IPS-15b (cell line): ENCODE results near the gene ZNF740.

Experiments
- H3K27me3 ChIP-seq: one replicate; pipeline ENCODE4 v1.6.1; 2013; ENCODE audit warnings: low read length; ENCODE audit not compliant: control insufficient read depth, insufficient read depth
- H3K36me3 ChIP-seq: one replicate; pipeline ENCODE4 v1.6.1; 2013; ENCODE audit warnings: low read length; ENCODE audit not compliant: control insufficient read depth, insufficient read depth
- H3K4me1 ChIP-seq: one replicate; pipeline ENCODE4 v1.6.1; 2013; ENCODE audit warnings: mild to moderate bottlenecking, low read length; ENCODE audit not compliant: control insufficient read depth, insufficient read depth
- H3K4me3 ChIP-seq: one replicate; pipeline ENCODE4 v1.5.1; 2013; ENCODE audit warnings: low read depth, low read length
- H3K9ac ChIP-seq: one replicate; pipeline ENCODE4 v1.6.1; 2013; ENCODE audit warnings: low read depth, mild to moderate bottlenecking, low read length
- H3K9me3 ChIP-seq: one replicate; pipeline ENCODE4 v1.6.1; 2013; ENCODE audit warnings: mild to moderate bottlenecking, low read length; ENCODE audit not compliant: control insufficient read depth, insufficient read depth

The ZNF740 gene

DNA sequence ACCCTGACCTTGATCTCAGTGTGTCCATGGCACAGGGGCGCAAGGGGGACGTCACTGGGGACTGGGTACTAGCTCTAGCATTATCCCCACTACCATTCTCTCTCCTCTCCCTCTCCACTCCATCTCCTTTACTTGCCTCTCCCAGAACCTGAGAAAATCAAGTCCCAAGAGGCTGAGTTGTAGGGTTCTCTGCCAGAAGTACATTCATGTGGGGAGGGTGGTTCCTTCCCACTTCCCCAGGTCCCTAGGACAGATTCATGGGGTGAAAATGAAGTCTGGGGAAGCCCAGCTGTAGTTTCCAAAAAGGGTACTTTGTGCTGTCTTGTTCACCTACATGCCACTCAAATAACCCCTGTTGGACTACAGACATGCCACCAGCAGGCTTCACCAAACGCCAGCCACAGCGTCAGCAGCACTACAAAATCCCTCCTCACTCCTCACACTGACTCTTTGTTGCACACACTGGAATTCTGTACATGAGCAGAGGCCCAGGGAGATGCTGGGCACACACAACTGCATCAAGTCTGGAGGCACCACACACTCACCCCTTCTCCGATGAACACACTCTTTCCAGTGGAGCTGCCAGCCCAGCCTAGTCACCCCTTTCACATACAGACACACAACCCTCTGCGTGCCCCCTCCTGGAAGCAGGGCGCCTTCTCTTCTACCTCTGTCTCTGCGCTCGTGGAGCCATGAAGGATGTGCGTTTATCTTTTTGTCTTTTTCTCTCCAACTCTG is 44.5 kb downstream of the ZNF740 start:
- Histone ChIP-seq H3K9ac (no peak overlapping the region), H3K27me3 (no peaks in the 10 kb centered on the region), H3K4me3 (no peak overlapping the region)

DNA sequence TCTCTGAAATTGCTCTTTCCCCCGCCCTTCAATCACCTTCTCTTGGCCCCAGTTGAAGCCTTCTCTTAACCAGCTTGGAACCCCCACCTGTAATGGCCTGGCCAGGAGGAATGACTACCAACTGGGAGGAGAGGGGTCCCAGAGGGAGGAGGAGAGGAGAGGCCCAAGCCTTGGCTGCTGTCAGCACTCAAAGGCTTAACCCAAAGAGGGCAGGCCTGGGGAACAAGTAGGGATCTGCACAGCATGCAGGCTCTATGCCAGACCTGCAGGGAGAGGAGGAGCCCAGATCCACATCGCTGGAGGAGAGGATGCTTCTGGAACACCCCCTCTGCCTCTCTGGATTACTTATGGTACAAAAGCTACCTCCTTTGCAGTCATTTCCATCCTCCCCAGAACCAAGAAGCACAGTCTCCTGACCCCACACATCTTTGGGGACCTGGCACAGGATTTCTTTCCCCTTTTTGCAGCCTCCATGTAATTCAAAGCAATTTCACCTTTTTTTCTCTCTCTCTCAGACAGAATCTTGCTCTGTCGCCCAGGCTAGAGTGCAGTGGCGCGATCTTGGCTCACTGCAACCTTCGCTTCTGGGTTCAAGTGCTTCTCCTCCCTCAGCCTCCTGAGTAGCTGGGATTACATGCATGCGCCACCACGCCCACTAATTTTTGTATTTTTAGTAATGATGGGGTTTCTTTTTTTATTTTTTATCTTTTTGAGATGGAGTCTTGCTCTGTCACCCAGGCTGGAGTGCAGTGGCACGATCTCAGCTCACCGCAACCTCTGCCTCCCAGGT is 45.3 kb downstream of the ZNF740 start:
- Histone ChIP-seq H3K4me1 (peaks cover 29% of the 10 kb centered on the region), H3K4me3 (no peak overlapping the region), H3K9ac (no peak overlapping the region), H3K9me3 (no peaks in the 10 kb centered on the region), H3K27me3 (no peaks in the 10 kb centered on the region), H3K36me3 (peaks cover 6% of the 10 kb centered on the region)

More for the DNA sequence above, 44.5 kb downstream of the ZNF740 start:
- Histone ChIP-seq H3K4me1 (peaks cover 29% of the 10 kb centered on the region), H3K9me3 (no peaks in the 10 kb centered on the region), H3K36me3 (peaks cover 6% of the 10 kb centered on the region)

DNA sequence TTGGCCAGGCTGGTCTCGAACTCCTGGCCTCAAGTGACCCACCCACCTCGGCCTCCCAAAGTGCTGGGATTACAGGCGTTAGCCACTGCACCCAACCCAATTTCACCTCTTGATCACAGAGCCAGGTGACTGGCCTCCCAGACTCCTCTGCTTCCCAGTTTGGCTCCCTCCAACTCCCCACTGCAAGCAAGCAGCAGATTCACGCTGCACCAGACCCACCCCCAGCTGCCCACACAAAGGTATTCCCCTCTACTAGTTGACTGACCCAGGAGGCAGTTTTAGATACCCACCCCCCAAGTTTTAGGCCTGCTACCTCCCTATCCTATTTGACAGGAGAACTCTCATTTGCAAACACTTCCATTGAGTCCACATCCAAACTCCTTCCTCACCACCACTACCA is 46.3 kb downstream of the ZNF740 start:
- H3K4me1 ChIP-seq: peaks cover 29% of the 10 kb centered on the region
- H3K9me3 ChIP-seq: no peaks in the 10 kb centered on the region

DNA sequence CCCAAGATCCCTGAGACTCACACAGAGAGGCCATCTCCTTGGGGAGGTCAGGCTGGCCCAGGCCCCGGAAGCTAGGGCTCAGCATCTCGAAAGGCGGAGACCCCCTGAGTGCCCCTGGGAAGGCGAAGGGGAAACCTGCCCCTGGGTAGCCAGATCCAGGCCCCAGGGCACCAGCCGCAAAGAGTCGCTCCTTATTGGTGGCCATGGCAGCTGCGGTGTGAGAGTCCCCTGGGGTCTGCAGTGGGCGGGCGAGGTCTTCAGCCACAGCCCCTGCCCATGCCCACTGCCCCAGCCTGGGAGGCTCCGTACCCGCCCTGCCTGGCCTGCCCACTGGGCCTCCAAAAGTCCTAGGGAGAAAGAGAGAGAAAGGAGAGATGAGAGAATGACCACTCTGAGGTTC is 46.8 kb downstream of the ZNF740 start:
- Histone ChIP-seq H3K4me1 (peaks cover 26% of the 10 kb centered on the region), H3K27me3 (peaks cover 4% of the 10 kb centered on the region)

More for the DNA sequence above, 46.3 kb downstream of the ZNF740 start:
- no peak overlapping the region for H3K9ac ChIP-seq
- peaks cover 6% of the 10 kb centered on the region for H3K36me3 ChIP-seq
- peaks cover 4% of the 10 kb centered on the region for H3K27me3 ChIP-seq
- no peak overlapping the region for H3K4me3 ChIP-seq

DNA sequence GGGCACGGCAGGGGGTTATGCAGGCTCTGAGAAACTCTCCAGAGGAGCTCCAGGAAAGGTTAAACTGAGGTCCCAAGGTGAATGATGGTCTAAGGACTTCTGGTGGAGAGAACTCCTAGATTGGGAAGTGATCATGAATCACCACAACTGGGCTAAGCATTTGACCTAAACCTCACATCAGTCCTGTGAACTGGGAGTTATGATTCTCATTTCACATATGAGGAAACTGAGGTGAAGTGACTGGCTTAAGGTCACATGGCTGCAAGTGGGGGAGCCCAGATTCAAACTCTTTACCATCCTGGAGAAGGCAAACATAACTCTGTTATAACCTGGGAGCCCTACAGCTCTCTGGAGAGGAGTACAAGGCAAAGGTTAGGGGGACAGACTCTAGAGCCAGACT is 47.3 kb downstream of the ZNF740 start:
- Histone ChIP-seq H3K27me3 (peaks cover 4% of the 10 kb centered on the region), H3K9me3 (no peaks in the 10 kb centered on the region), H3K9ac (no peak overlapping the region), H3K4me1 (peaks cover 26% of the 10 kb centered on the region), H3K36me3 (peaks cover 6% of the 10 kb centered on the region), H3K4me3 (no peak overlapping the region)

More for the DNA sequence above, 46.8 kb downstream of the ZNF740 start:
- Histone ChIP-seq H3K9ac (no peak overlapping the region), H3K36me3 (peaks cover 6% of the 10 kb centered on the region), H3K9me3 (no peaks in the 10 kb centered on the region), H3K4me3 (no peak overlapping the region)

DNA sequence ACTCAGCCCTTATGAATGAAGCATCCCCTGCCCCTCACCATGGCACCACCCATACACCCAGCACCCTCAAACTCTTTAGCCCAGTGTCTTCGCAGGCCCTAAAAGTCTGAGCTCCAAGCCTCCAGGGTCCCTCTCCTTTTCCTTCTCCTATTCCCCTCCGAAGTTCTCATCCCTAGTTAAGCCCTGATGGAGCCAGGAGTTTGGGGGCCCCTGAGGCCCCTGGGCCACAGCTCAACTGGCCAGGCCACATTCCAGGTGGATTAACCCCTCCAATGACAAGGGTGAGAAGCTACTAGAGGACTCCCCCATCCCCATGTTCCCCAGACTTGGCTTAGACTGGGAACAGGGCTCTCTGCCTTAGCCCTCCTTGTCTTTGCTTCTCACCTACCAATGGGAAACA is 48.9 kb downstream of the ZNF740 start:
- no peaks in the 10 kb centered on the region for H3K9me3 ChIP-seq
- no peak overlapping the region for H3K9ac ChIP-seq
- peaks cover 6% of the 10 kb centered on the region for H3K36me3 ChIP-seq
- H3K4me3 ChIP-seq: no peak overlapping the region
- peaks cover 26% of the 10 kb centered on the region for H3K4me1 ChIP-seq
- H3K27me3 ChIP-seq: peaks cover 4% of the 10 kb centered on the region

DNA sequence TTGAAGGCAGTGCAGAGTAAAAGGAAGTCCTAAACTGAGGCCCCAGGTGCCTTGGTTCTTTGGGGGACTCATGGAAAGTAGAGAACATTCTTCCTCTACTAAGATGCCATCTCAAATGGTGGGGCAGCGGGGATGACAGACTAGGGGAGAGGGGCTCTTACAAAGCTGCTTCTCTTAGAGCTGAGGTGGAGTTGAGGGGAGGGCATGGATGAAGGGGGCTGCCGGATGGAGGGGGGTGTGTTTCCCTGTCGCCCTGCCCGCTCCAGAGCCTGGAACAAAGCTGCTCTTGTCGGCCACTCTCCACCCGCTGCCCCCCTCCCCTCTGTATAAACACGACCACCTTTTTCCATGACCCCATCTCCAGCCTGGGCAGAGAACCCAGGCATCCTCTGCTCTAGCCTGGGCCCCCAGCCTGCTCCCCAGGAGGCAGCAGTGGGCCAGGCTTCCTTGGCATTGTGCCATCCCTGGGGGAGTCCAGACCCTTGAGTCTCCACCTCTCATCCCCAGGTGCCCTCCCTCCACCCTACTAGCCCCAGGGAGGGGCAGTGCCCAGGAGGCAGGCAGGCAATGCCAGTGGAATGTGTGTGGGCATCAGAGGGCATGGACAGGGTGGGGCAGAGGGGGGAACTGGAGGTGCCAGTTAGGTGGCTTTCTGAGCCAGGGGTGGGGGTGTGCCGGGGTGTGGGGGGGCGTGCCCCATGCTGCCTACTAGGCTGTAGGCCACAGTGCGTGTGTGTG is 49.8 kb downstream of the ZNF740 start:
- H3K36me3 ChIP-seq: peaks cover 6% of the 10 kb centered on the region
- H3K4me3 ChIP-seq: no peak overlapping the region
- peaks cover 24% of the 10 kb centered on the region for H3K4me1 ChIP-seq
- H3K27me3 ChIP-seq: peaks cover 4% of the 10 kb centered on the region
- no peaks in the 10 kb centered on the region for H3K9me3 ChIP-seq
- no peak overlapping the region for H3K9ac ChIP-seq

DNA sequence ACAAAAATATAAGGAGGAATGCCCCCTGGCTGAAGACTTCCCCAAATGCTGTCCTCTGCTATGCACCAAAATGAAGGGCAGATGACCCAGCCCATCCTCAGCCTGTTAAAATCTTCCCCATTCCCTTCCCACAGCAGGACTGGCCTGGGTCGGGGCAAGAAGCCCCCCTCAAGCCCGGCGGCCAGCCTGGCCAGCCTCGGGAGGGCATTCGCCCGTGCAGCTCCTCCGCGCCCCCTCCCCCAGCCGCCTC is 51.1 kb downstream of the ZNF740 start:
- H3K9me3 ChIP-seq: no peaks in the 10 kb centered on the region
- H3K4me1 ChIP-seq: peaks cover 34% of the 10 kb centered on the region
- peaks cover 4% of the 10 kb centered on the region for H3K27me3 ChIP-seq
- peak overlapping the region; percentile 47 for H3K9ac ChIP-seq
- H3K36me3 ChIP-seq: peaks cover 6% of the 10 kb centered on the region
- peak overlapping the region; percentile 89 for H3K4me3 ChIP-seq

DNA sequence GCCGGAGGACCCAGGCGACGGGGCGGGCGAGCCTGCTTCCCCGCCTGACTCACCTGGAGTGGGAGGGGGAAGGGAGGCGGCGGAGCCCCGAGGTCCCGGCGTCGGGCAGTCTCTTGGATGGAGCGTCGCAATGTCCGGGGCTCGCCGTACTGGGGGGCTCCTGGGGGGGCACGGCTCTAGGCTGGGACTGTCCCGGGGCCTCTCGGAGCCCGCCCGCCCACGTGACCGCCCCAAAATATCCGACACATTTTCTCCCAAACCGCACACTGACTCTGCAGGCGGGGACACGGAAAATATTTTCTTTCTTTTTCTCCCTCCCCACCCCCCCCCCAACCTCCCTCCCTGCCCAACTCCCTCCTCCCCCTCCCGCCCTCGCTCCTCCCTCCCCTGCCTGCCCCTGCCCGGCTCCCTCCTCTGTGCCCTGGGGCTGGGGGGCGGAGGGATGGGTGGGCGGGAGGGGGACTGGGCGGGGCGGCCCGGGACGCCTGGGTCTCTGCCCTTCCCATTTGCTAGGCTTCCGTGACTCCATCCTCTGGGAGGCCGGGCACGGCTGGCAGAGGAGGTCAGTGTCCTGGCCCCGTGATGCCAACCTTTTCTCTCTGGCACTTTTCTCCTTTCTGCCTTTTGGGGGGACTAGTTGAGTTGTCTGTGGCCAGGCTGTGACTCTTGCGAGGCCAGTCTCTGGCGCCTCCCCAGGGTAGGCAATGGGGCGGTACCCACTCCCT is 51.6 kb downstream of the ZNF740 start, which contains the start of gene RARG:
TSS of gene RARG (minus strand) at position 289 of the 725 bp plus-strand sequence. CDS start 4,664 bp downstream, outside the sequence.
- Histone ChIP-seq H3K27me3 (peaks cover 4% of the 10 kb centered on the region), H3K4me1 (peaks cover 35% of the 10 kb centered on the region), H3K9ac (peak within 1 kb of the TSS; percentile 47), H3K9me3 (no peaks in the 10 kb centered on the region), H3K4me3 (peak within 1 kb of the TSS; percentile 89), H3K36me3 (peaks cover 4% of the 10 kb centered on the region)

DNA sequence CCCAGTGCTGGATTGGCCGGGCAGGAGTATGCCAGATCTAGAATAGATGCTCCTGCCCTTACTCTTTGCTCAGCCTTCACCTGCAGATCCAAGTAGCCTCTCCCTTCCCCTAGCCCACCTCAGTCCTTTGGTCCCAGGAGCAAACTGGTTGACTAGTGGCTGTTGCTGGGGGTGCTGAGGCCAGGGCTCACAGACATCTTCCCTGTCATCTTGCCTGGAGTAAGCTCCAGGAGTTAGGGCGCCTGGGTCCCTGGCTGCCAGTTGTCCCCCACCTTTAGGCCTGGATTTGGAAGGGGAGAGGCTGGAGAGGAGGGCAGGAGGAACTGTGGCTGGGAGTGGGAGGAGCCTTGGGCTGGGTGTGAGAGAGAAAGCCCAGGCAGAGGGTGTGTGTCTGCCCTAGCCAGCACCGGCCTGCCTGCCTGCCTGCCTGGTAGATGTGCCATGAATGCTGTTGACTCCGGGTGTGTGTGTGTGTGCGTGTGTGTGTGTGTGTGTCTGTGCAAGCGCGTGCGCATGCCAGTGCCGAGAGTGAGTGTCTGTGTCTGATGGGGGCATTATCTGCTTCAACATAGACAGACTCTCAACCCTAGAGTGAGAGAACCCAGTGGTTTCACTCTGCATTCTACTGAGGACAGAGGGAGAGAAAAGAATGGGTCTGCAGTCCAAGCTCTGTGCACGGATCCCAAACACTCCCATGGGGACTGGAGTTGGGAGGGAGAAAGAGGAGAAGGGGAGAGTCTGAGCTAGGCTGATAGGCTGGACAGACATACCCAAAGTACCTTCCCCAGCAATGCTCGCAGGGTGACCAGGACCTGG is 52.3 kb downstream of the ZNF740 start:
- Histone ChIP-seq H3K4me1 (peaks cover 36% of the 10 kb centered on the region), H3K4me3 (peak overlapping the region; percentile 70), H3K36me3 (no peaks in the 10 kb centered on the region), H3K27me3 (peaks cover 4% of the 10 kb centered on the region), H3K9me3 (no peaks in the 10 kb centered on the region), H3K9ac (peak overlapping the region; percentile 26)
